Activated CD4-positive, alpha-beta memory T cell treated with anti-CD3 and anti-CD28 coated beads, Interleukin-2, amount 10 ng/mL, durations not matched to agents 7 days and 5 days (primary cell): ENCODE measurements around the gene PRPF6. TPM values are rescaled to one million over a fixed set of nuclear protein-coding genes. Genes with fewer than 3 reads are reported as not detected.

Source experiments
- CTCF ChIA-PET: fragments of 350-600 bp; sonication (Branson Sonifier 250); formaldehyde crosslinking; loops from one replicate; lab custom pipeline; 2021; ENCODE audit warnings: antibody characterized with exemption, inconsistent platforms; lab: Charles Lee
- POLR2A ChIA-PET: fragments of 350-600 bp; sonication (Branson Sonifier 250); formaldehyde crosslinking; loops from one replicate; lab custom pipeline; 2021; ENCODE audit warnings: antibody characterized with exemption; lab: Charles Lee
- DNase-seq: peaks from one replicate; pipeline ENCODE4 v3.0.0-alpha.2; 2020
- H3K27ac Mint-ChIP-seq: one replicate; pipeline ENCODE4 v1.8.0; 2021; ENCODE audit warnings: mild to moderate bottlenecking, mixed read lengths
- H3K27me3 Mint-ChIP-seq: one replicate; pipeline ENCODE4 v1.8.0; 2021; ENCODE audit warnings: mixed read lengths
- H3K36me3 Mint-ChIP-seq: one replicate; pipeline ENCODE4 v1.8.0; 2021; ENCODE audit warnings: low read depth, mixed read lengths
- H3K4me1 Mint-ChIP-seq: one replicate; pipeline ENCODE4 v1.8.0; 2021; ENCODE audit warnings: mixed read lengths
- H3K4me3 Mint-ChIP-seq: one replicate; pipeline ENCODE4 v1.8.0; 2021; ENCODE audit warnings: mild to moderate bottlenecking, mixed read lengths
- H3K9me3 Mint-ChIP-seq: one replicate; pipeline ENCODE4 v1.8.0; 2021; ENCODE audit warnings: mixed read lengths
- total RNA-seq, 2 experiments: library from RNA; stranded (reverse); gene quantifications; one replicate each; pipeline ENCODE4 v1.2.3, GENCODE V29; 2021

PRPF6 gene
- total RNA-seq, 2 experiments from 2014 or later = 58.4 to 60.4 TPM

DNA sequence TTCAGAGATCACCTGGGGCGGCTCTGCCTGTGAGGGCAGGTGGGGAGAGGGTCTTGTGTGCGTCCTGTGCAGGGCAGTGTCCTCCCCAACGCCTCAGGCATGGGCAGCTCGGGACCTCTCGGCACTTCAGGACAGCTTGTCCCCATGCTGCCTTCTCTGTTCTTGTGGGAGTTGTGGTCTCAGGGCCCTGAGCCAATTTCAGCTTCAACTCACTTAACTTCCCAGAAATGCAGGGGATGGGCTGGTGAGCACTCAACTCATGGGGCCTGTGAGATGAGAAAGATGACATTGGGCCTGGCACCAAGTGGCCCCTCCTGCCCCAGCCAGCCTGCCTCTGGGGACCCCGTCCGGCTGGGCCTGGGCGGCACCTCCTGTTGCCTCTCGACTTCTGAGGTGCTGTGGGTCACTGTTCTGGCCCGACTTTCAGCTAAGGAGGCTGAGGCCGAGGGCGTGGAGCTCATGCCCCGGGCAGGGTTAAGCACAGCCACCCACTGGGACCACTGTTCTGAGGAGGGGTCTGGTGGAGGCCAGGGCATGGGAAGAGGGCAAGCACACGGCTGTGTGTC lies 91.6 kb downstream of the PRPF6 start:
- H3K36me3 Mint-ChIP-seq = peaks cover 50% of the 10 kb centered on the region
- no peaks in the 10 kb centered on the region for H3K27me3 Mint-ChIP-seq
- CTCF ChIA-PET = no interaction called here
- no peaks in the 10 kb centered on the region for H3K9me3 Mint-ChIP-seq
- H3K4me3 Mint-ChIP-seq = no peak overlapping the region
- H3K4me1 Mint-ChIP-seq = peaks cover 50% of the 10 kb centered on the region
- H3K27ac Mint-ChIP-seq = no peak overlapping the region
- DNase-seq = no peak
- POLR2A ChIA-PET = interaction anchor here (1.0 to 1.2 kb wide), 3 partner anchors 8 to 30 kb away, joined by 3 to 5 read pairs (median 3); partner anchors contain the start of gene TCEA2

DNA sequence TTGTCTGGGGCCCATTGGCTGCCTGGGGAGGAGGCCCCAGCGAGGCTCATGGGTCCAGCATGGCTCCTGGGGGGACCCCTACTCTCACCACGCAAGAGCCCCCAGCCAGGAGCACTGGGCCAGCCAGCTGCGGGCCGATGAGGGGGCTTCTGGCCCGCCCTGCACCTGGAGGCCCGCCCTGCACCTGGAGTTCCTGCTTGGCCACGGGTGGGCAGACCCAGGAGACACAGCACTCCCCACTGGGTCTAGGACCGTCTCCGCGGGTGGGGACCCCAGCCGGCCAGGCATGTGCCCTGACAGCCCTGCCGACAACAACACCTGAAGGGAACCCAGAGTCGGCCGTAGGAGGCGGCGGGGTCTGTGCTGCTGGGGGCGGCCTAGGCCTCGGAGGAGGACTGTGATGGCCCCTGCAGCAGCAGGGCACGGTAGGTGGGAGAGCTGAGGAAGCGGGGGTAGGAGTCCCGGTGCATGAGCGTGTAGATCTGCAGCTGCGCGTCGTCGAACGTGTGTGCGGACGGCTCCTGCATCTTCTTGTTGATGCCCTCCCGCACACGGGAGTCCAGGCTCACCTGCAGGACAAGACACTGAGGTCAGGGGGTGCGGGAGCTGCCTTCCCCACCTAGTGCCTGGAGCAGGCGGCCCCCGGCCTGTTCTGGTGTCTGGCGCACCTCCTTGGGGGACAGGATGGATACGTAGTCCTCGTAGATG lies 92.7 kb downstream of the PRPF6 start:
- Mint-ChIP-seq H3K27ac (peak overlapping the region; percentile 40), H3K9me3 (no peaks in the 10 kb centered on the region), H3K4me3 (no peak overlapping the region), H3K36me3 (peaks cover 57% of the 10 kb centered on the region), H3K27me3 (no peaks in the 10 kb centered on the region), H3K4me1 (peaks cover 46% of the 10 kb centered on the region)
- CTCF ChIA-PET = no interaction called here
- DNase-seq = no peak
- POLR2A ChIA-PET = interaction anchor here (0.9 to 1.2 kb wide), 2 partner anchors 8 to 9 kb away, joined by 3 to 5 read pairs; no protein-coding TSS in a partner anchor

DNA sequence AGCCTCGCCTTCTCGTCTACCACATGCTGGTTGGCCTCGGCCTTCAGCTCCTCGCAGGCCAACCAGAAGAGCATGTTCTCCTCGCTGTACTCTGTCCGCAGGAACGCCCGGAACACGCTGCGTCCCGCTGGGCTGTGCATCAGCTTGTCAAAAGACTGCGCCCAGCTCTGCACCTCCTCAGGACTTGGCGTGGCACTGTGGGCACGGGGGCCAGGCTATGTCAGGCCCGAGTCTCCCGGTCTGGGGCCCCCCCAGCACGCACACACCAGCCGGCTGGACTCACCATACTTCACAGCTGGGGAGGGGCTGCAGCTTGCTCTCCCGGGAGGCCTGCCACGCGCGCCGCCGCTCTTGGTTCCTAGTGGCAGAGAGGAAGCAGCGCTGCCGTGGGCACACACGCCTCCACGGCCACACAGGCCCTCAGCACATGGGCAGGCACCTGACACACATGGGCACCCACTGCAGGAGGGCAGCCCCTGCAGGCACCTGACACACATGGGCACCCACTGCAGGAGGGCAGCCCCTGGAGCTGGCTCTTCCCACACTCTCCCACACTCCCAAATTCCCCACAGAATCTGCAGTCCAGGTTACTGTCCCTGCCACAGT lies 93.4 kb downstream of the PRPF6 start:
- H3K27ac Mint-ChIP-seq = no peak overlapping the region
- DNase-seq = no peak
- CTCF ChIA-PET = no interaction called here
- no peaks in the 10 kb centered on the region for H3K9me3 Mint-ChIP-seq
- H3K36me3 Mint-ChIP-seq = peaks cover 63% of the 10 kb centered on the region
- H3K4me3 Mint-ChIP-seq = no peak overlapping the region
- no peaks in the 10 kb centered on the region for H3K27me3 Mint-ChIP-seq
- peaks cover 43% of the 10 kb centered on the region for H3K4me1 Mint-ChIP-seq
- POLR2A ChIA-PET = interaction anchor here (0.9 kb wide), 1 partner anchor 8 kb away, joined by 3 read pairs; no protein-coding TSS in a partner anchor

DNA sequence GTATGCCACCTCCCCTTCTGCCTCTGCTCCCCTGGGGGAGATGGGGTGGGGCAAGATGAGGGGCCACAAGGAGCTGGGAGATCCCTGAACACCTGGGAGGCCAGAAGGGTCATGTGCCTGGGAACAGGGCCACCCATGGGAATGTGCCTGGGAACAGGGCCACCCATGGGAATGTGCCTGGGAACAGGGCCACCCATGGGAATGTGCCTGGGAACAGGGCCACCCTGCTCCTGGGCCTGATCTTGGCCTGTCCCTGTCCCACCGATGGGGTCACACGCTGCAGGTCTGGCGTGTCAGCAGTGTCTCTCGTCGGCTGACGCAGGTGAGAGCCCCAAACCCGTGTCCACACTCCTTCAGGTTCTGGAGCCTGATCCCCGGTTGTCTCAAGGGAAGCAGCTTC lies 94.0 kb downstream of the PRPF6 start:
- H3K27ac Mint-ChIP-seq = no peak overlapping the region
- CTCF ChIA-PET = interaction anchor here (1.1 kb wide), 1 partner anchor 9 kb away, joined by 3 read pairs; no protein-coding TSS in a partner anchor
- no peak for DNase-seq
- H3K4me1 Mint-ChIP-seq = peaks cover 40% of the 10 kb centered on the region
- POLR2A ChIA-PET = interaction anchor here (5.9 kb wide), 1 partner anchor 9 kb away, joined by 74 read pairs; no protein-coding TSS in a partner anchor
- no peak overlapping the region for H3K4me3 Mint-ChIP-seq
- no peaks in the 10 kb centered on the region for H3K27me3 Mint-ChIP-seq
- no peaks in the 10 kb centered on the region for H3K9me3 Mint-ChIP-seq
- H3K36me3 Mint-ChIP-seq = peaks cover 63% of the 10 kb centered on the region

DNA sequence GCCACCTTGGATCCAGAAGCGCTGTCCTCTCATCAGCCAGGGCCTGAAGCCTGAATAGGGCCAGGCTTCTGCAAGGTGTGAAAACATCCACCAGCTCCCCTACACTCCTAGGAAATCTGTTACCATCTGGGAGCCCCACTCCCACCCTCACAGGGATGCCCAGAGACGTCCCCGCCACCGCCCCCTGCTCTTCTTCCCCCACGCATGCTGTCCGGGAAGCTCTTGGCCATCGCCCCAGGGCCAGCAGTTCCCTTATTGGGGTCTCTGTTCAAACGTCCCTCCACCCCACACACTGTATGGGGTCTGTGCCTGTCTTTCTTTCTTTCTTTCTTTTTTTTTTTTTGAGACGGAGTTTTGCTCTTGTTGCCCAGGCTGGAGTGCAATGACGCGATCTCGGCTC lies 94.6 kb downstream of the PRPF6 start:
- ChIA-PET CTCF (interaction anchor here (1.1 kb wide), 1 partner anchor 8 kb away, joined by 3 read pairs; no protein-coding TSS in a partner anchor), POLR2A (interaction anchor here (5.9 kb wide), 1 partner anchor 10 kb away, joined by 74 read pairs; no protein-coding TSS in a partner anchor)
- Mint-ChIP-seq H3K36me3 (peaks cover 63% of the 10 kb centered on the region), H3K27ac (peak overlapping the region; percentile 62), H3K9me3 (no peaks in the 10 kb centered on the region), H3K4me1 (peaks cover 46% of the 10 kb centered on the region), H3K27me3 (no peaks in the 10 kb centered on the region), H3K4me3 (no peak overlapping the region)
- DNase-seq = no peak

DNA sequence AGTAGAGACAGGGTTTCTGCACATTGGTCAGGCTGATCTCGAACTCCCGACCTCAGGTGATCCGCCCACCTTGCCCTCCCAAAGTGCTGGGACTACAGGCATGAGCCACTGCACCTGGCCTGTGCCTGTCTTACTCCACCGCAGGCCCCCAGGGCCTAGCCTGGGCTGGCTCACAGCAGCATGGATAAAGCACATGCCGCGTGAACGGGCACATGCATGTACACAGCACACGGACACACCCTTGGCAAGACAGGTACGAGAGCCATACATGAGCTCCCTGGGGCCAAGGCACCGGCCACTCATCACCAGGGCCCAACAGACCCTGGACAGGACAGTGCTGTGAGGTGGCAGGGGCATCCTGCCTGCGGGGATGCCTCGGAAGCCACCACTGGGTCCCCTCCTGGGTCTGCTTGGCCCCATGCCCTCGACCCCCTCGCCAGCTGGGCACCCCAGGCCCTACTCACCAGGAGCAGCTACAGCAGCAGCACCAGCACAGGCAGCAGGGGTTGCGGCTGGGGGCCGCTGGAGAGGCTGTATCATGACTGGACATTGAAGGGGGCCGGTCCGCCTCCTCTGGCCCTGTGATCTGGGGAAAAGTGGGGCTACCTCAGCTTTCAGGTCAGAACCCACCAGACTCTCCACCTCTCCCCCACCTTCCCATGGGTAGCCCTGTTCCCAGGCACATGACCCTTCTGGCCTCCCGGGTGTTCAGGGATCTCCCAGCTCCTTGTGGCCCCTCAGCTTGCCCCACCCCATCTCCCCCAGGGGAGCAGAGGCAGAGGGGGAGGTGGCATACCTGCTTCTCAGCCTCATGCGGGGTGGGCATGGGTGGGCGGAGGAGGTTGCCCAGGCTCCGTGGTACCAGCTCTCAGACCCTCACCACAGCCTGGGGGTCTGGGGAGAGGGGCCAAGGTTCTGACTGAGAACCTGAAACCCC lies 95.4 kb downstream of the PRPF6 start:
- H3K27ac Mint-ChIP-seq = peak overlapping the region; percentile 92
- H3K9me3 Mint-ChIP-seq = no peaks in the 10 kb centered on the region
- H3K27me3 Mint-ChIP-seq = peaks cover 2% of the 10 kb centered on the region
- ChIA-PET CTCF (interaction anchor here (1.0 to 1.1 kb wide), 2 partner anchors 7 to 44 kb away, joined by 3 read pairs; no protein-coding TSS in a partner anchor), POLR2A (interaction anchor here (1.0 to 5.9 kb wide), 3 partner anchors 11 to 503 kb away, joined by 3 to 74 read pairs (median 5); partner anchors contain the start of gene LIME1)
- peak overlapping the region; percentile 93 for H3K4me3 Mint-ChIP-seq
- peaks cover 63% of the 10 kb centered on the region for H3K36me3 Mint-ChIP-seq
- H3K4me1 Mint-ChIP-seq = peaks cover 49% of the 10 kb centered on the region
- DNase-seq = no peak

DNA sequence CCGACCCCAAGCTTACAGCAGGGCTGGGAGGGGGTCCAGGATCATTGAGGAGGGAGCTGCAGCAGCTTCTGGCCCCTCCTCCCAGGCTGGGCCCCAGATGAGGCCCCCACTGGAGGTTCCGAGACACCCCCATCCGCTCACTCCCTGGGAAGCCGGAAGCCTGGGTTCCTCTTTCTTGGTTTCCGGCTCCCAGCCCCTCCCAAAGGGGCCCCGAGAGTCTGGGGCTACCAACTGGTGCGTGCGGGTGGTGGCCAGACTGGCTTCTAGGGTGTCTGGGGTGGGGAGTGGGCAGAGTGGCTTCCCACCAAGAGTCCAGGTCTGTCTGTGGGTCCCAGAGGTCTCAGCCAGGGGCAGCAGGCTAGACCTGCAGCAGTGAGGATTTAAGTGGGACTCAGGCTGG lies 96.2 kb downstream of the PRPF6 start:
- H3K27me3 Mint-ChIP-seq = peaks cover 7% of the 10 kb centered on the region

DNA sequence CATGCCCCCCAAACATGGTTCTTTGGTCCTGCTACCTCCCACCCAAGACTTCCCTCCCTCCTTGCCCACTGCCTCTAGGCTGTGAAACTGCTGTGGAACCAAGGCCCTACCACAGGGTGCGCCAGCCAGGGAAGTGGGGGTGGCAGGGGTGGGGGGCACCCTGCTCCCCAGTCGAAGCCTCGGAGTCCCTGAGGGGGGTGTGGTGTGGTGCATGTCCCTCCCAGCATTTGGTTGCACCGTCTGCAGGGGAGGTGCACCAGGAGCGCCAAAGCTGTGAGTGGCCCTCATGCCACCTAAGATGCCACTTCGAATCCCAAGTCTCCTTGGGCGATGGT lies 96.6 kb downstream of the PRPF6 start:
- POLR2A ChIA-PET = interaction anchor here (0.9 to 5.9 kb wide), 8 partner anchors 8 to 341 kb away, joined by 3 to 74 read pairs (median 5); partner anchors contain the start of genes LIME1 and SAMD10
- H3K9me3 Mint-ChIP-seq = no peaks in the 10 kb centered on the region
- H3K36me3 Mint-ChIP-seq = peaks cover 56% of the 10 kb centered on the region
- H3K27ac Mint-ChIP-seq = peak overlapping the region; percentile 92
- DNase-seq = no peak
- H3K4me1 Mint-ChIP-seq = peaks cover 54% of the 10 kb centered on the region
- peak overlapping the region; percentile 93 for H3K4me3 Mint-ChIP-seq
- CTCF ChIA-PET = interaction anchor here (0.9 to 2.6 kb wide), 8 partner anchors 8 to 291 kb away, joined by 3 to 19 read pairs (median 6); partner anchors contain the start of genes PRPF6 and SAMD10
- peaks cover 10% of the 10 kb centered on the region for H3K27me3 Mint-ChIP-seq

More for the DNA sequence above, 96.2 kb downstream of the PRPF6 start:
- DNase-seq = peak; percentile 61
- Mint-ChIP-seq H3K4me3 (peak overlapping the region; percentile 93), H3K36me3 (peaks cover 60% of the 10 kb centered on the region), H3K9me3 (no peaks in the 10 kb centered on the region), H3K27ac (peak overlapping the region; percentile 92), H3K4me1 (peaks cover 55% of the 10 kb centered on the region)
- CTCF ChIA-PET = interaction anchor here (1.0 to 2.5 kb wide), 2 partner anchors 10 to 43 kb away, joined by 3 to 12 read pairs; no protein-coding TSS in a partner anchor
- POLR2A ChIA-PET = interaction anchor here (1.4 to 5.9 kb wide), 2 partner anchors 12 to 340 kb away, joined by 5 to 74 read pairs; partner anchors contain the start of gene LIME1

DNA sequence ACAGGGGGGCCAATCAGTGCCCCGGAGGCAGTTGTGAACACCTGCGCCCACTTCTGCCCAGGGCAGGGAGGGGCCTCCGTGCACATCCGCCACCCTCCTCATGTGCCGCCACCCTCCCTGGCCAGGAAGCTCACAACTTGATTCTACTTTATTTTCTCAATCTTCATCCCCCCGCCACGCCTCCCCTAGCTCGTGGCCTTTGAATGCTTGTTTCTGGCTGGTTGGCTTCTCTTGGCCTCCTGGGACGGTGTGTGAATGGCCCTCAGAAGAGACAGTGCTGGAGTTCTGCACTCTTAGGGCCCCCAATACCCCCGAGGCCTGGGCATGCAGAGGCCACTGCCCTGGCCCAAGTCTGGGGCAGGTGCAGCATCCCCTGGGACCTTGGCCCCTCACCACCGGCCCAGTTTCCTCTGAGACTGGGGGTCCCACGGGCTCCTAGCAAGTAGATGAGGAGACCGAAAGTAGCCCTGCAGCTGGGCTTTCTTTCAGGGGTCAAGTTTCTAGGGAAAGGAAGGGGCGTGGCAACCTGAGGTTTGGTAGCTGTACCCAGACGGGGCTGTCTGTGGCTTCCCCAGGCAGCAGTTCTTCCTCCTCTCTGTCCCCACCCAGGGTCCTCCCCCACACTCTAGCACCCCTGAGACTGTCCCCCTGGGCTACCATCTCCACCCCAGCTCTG lies 97.1 kb downstream of the PRPF6 start:
- POLR2A ChIA-PET = interaction anchor here (0.8 to 5.9 kb wide), 9 partner anchors 8 to 100 kb away, joined by 3 to 74 read pairs (median 5); partner anchors contain the start of genes SAMD10 and TCEA2

DNA sequence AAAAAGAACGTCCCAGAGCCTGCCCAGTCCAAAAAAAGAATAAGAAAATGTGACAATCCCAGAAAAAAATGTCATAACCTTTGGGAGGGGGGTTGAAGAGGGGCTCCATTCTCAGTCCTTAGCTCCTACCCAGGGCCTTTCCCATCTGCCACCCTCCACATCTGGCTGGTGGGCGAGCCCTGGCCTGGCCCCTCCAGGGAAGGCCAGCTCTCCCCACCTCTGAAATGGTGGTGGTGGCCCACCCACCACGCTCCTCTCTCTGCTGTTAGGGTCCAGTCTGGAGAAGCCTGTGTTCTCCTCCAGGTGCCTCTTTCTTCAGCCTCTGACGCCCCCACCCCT lies 98.0 kb downstream of the PRPF6 start:
- CTCF ChIA-PET = interaction anchor here (1.0 to 2.6 kb wide), 10 partner anchors 9 to 292 kb away, joined by 3 to 19 read pairs (median 3); partner anchors contain the start of genes PRPF6, SAMD10 and TCEA2
- Mint-ChIP-seq H3K36me3 (peaks cover 46% of the 10 kb centered on the region), H3K4me3 (peak overlapping the region; percentile 93), H3K4me1 (peaks cover 55% of the 10 kb centered on the region), H3K9me3 (no peaks in the 10 kb centered on the region), H3K27ac (peak overlapping the region; percentile 92), H3K27me3 (peaks cover 16% of the 10 kb centered on the region)
- DNase-seq = no peak
- POLR2A ChIA-PET = interaction anchor here (2.0 to 5.9 kb wide), 5 partner anchors 10 to 41 kb away, joined by 8 to 74 read pairs (median 10); partner anchors contain the start of gene TCEA2

More for the DNA sequence above, 97.1 kb downstream of the PRPF6 start:
- Mint-ChIP-seq H3K36me3 (peaks cover 51% of the 10 kb centered on the region), H3K4me3 (peak overlapping the region; percentile 93), H3K9me3 (no peaks in the 10 kb centered on the region), H3K27me3 (peaks cover 13% of the 10 kb centered on the region), H3K4me1 (peaks cover 56% of the 10 kb centered on the region), H3K27ac (peak overlapping the region; percentile 92)
- CTCF ChIA-PET = interaction anchor here (0.9 to 2.6 kb wide), 9 partner anchors 8 to 540 kb away, joined by 3 to 19 read pairs (median 4); partner anchors contain the start of genes PRPF6 and SAMD10
- DNase-seq = peak; percentile 82
